ENCODE results near the gene SIRT7.

DNA sequence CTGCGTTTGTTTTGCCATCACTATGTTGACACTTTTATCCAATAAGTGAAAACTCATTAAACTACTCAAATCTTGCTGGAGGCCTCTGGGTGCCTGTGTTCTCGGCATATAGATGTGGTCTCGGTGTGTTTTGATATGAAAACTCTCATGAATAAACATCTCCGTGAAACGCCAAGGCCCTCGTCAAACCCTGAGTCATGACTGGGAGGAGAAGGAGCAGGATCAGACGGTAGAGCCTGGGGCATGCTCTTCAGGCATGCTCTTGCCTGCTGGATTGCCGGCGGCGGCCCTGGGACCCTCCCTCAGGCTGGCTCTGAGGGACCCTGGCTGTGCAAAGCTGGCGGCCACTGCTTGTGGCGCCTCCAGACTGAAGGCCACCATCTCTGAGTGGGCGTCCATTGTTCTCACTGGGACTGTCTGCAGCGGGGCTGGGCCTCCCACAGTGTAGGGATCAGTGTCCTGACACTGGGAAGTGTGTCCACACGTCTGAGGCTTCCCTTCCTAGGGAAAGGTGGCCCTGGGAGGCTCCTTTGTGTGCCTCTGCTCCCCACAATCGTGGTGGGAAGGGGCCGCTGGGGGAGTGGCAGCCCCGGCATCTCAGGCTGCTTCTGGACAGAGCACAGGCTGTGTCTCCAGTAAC lies 17.7 kb downstream of the SIRT7 start:
- no peak for TF ChIP-seq POLR2A (IDR thresholded peaks at IDR 0.05; ENCODE audit: low read depth, low read length)
- TF ChIP-seq, protein P1, sequence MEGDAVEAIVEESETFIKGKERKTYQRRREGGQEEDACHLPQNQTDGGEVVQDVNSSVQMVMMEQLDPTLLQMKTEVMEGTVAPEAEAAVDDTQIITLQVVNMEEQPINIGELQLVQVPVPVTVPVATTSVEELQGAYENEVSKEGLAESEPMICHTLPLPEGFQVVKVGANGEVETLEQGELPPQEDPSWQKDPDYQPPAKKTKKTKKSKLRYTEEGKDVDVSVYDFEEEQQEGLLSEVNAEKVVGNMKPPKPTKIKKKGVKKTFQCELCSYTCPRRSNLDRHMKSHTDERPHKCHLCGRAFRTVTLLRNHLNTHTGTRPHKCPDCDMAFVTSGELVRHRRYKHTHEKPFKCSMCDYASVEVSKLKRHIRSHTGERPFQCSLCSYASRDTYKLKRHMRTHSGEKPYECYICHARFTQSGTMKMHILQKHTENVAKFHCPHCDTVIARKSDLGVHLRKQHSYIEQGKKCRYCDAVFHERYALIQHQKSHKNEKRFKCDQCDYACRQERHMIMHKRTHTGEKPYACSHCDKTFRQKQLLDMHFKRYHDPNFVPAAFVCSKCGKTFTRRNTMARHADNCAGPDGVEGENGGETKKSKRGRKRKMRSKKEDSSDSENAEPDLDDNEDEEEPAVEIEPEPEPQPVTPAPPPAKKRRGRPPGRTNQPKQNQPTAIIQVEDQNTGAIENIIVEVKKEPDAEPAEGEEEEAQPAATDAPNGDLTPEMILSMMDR (IDR thresholded peaks at IDR 0.05; ENCODE audit: extremely low read depth in 1 of 2, insufficient read depth in 1 of 2, low read depth in 1 of 2, low read length in 2 of 2), result no peak
- TF ChIP-seq EZH2 (IDR thresholded peaks at IDR 0.05; ENCODE audit: borderline replicate concordance, low read depth, low read length, severe bottlenecking), result no peak
- no peak for TF ChIP-seq POLR2AphosphoS5 (IDR thresholded peaks at IDR 0.05; ENCODE audit: insufficient read depth, low read depth, low read length)
- no peak for TF ChIP-seq MAX (IDR thresholded peaks at IDR 0.05; ENCODE audit: insufficient read depth, insufficient read length)
- TF ChIP-seq MYC (IDR thresholded peaks at IDR 0.05; ENCODE audit: low read depth, low read length), result no peak
- TF ChIP-seq FOS (IDR thresholded peaks at IDR 0.05; ENCODE audit: borderline replicate concordance, insufficient read depth, low read length), result no peak
- TF ChIP-seq GATA2 (IDR thresholded peaks at IDR 0.05; ENCODE audit: insufficient read depth, insufficient read length, low read depth, low read length), result no peak
- no peak for TF ChIP-seq JUN (IDR thresholded peaks at IDR 0.05; ENCODE audit: borderline replicate concordance, insufficient read depth, insufficient read length, low read depth)
